Natural killer cell (primary cell): Measurements from ENCODE around the gene RBM19. TPM values are rescaled to one million over a fixed set of nuclear protein-coding genes. Genes with fewer than 3 reads are reported as not detected.

Source experiments
- ATAC-seq, 3 donors: fragments of 150-1000 bp in 2 of 3; fragments of 200-7000 bp in 1 of 3; cut with Tn5 transposase; 1 replicate in 1 of 3; 2 replicates in 2 of 3; pipeline ENCODE4 v1.10.0; 2021; ENCODE audit warnings: mild to moderate bottlenecking in 2 of 3, moderate library complexity in 2 of 3
- DNase-seq, 2 donors: peaks; one replicate each; pipeline versions ENCODE4 v3.0.0 to v3.0.0-alpha.2; 2013 to 2021; ENCODE audit warnings: mixed read lengths in 1 of 2
- H3K27ac ChIP-seq: one replicate; pipeline ENCODE4 v1.5.1; 2013; ENCODE audit warnings: mild to moderate bottlenecking, low read length
- H3K27me3 ChIP-seq: one replicate; pipeline ENCODE4 v1.6.1; 2013; ENCODE audit warnings: low read length; ENCODE audit not compliant: control insufficient read depth, insufficient read depth
- H3K36me3 ChIP-seq: one replicate; pipeline ENCODE4 v1.6.1; 2013; ENCODE audit warnings: low read length; ENCODE audit not compliant: control insufficient read depth, insufficient read depth
- H3K4me1 ChIP-seq: one replicate; pipeline ENCODE4 v1.6.1; 2013; ENCODE audit warnings: low read length; ENCODE audit not compliant: control insufficient read depth, insufficient read depth
- H3K4me3 ChIP-seq: one replicate; pipeline ENCODE4 v1.5.1; 2013; ENCODE audit warnings: low read length
- H3K9me3 ChIP-seq: one replicate; pipeline ENCODE4 v1.6.1; 2013; ENCODE audit warnings: low read length; ENCODE audit not compliant: control insufficient read depth, insufficient read depth
- H3K27ac Mint-ChIP-seq, 2 donors: one replicate each; pipeline ENCODE4 v1.8.0; 2022; ENCODE audit warnings: mild to moderate bottlenecking in 2 of 2, mixed read lengths in 2 of 2, moderate library complexity in 1 of 2
- H3K27me3 Mint-ChIP-seq, 2 donors: one replicate each; pipeline ENCODE4 v1.8.0; 2022; ENCODE audit warnings: low read depth in 2 of 2, mixed read lengths in 2 of 2
- H3K36me3 Mint-ChIP-seq: one replicate; pipeline ENCODE4 v1.8.0; 2022; ENCODE audit warnings: mixed read lengths
- H3K4me1 Mint-ChIP-seq, 2 donors: one replicate each; pipeline ENCODE4 v1.8.0; 2022; ENCODE audit warnings: mixed read lengths in 2 of 2
- H3K4me3 Mint-ChIP-seq: one replicate; pipeline ENCODE4 v1.8.0; 2022; ENCODE audit warnings: mild to moderate bottlenecking, moderate library complexity, mixed read lengths
- H3K9me3 Mint-ChIP-seq, 2 donors: one replicate each; pipeline ENCODE4 v1.8.0; 2022; ENCODE audit warnings: mixed read lengths in 2 of 2
- CTCF ChIP-seq: fragments of 200-600 bp; IDR thresholded peaks from one replicate; pipeline ENCODE4 v1.8.0; 2022; ENCODE audit warnings: antibody characterized with exemption
- WGBS: methylation state at CpG from one replicate; pipeline ENCODE4 v1.1.7; 2013; ENCODE audit warnings: missing lambda C conversion rate; ENCODE audit not compliant: insufficient coverage; 5-methylcytosine and 5-hydroxymethylcytosine counted together
- intact Hi-C: fragments of 100-400 bp; cut with micrococcal nuclease; formaldehyde crosslinking; loops from one replicate; pipeline ENCODE4 v1.14.2; 2022
- total RNA-seq, 4 donors: library from RNA; stranded (reverse); fragments of 120-200 nt in 1 of 4; gene quantifications; one replicate each; pipeline versions ENCODE4 v1.2.3 to v1.2.4, GENCODE V29; 2013 to 2022

The RBM19 gene
- total RNA-seq, 3 donors from 2014 or later (not counting 1 experiment from before 2014, with no cell fraction given), result 49.9 to 70.6 (median 60.9) TPM

GRCh38 chr12:113877607-113878006 lies 88.5 kb downstream of the RBM19 start:
- peaks cover 0 to 24% of the 10 kb centered on the region in 2 donors for H3K4me1 Mint-ChIP-seq
- intact Hi-C loops, result no loop called here
- no peaks in the 10 kb centered on the region for H3K36me3 Mint-ChIP-seq
- no peak for TF ChIP-seq CTCF
- H3K36me3 ChIP-seq, result no peaks in the 10 kb centered on the region
- H3K4me1 ChIP-seq, result no peaks in the 10 kb centered on the region
- no peak overlapping the region for H3K4me3 Mint-ChIP-seq
- no peak overlapping the region for H3K27ac ChIP-seq
- ATAC-seq (no peak), DNase-seq (no peak)
- H3K9me3 Mint-ChIP-seq, result no peaks in the 10 kb centered on the region
- H3K27me3 Mint-ChIP-seq, result no peaks in the 10 kb centered on the region
- WGBS, result 96% methylated on average over 5 of the region's 5 CpGs
- no peak overlapping the region for H3K4me3 ChIP-seq
- no peaks in the 10 kb centered on the region for H3K27me3 ChIP-seq
- no peaks in the 10 kb centered on the region for H3K9me3 ChIP-seq
- no peak overlapping the region for H3K27ac Mint-ChIP-seq

DNA sequence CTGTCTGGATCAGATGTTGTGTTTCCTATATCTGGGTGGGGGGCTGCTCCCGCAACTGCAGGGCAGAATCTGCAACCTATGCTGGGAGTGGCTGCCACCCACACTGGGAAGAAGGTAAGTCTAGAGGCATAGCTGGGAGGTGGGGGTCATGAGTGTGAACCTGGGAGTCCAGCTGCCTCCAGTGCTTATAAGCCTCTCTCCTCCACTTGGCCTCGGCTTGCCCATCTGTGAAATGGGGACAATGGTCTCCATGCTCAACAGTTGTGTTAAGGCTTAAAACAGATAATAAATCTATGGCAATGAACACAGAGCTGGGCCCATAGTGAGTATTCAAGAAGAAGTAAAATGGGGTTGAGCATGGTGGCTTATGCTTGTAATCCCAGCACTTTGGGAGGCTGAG lies 90.0 kb downstream of the RBM19 start:
- H3K36me3 ChIP-seq, result no peaks in the 10 kb centered on the region
- H3K27ac Mint-ChIP-seq, result no peak overlapping the region
- DNase-seq, result no peak
- H3K4me1 Mint-ChIP-seq, result peaks cover 0 to 24% of the 10 kb centered on the region in 2 donors
- intact Hi-C loops, result no loop called here
- H3K36me3 Mint-ChIP-seq, result no peaks in the 10 kb centered on the region
- H3K4me3 Mint-ChIP-seq, result no peak overlapping the region
- H3K27me3 Mint-ChIP-seq, result no peaks in the 10 kb centered on the region
- no peak overlapping the region for H3K4me3 ChIP-seq
- H3K4me1 ChIP-seq, result no peaks in the 10 kb centered on the region
- H3K9me3 ChIP-seq, result no peaks in the 10 kb centered on the region
- H3K27ac ChIP-seq, result no peak overlapping the region
- WGBS, result 98% methylated on average over 2 of the region's 2 CpGs
- ATAC-seq, result no peak
- no peak for TF ChIP-seq CTCF
- H3K9me3 Mint-ChIP-seq, result no peaks in the 10 kb centered on the region
- no peaks in the 10 kb centered on the region for H3K27me3 ChIP-seq

DNA sequence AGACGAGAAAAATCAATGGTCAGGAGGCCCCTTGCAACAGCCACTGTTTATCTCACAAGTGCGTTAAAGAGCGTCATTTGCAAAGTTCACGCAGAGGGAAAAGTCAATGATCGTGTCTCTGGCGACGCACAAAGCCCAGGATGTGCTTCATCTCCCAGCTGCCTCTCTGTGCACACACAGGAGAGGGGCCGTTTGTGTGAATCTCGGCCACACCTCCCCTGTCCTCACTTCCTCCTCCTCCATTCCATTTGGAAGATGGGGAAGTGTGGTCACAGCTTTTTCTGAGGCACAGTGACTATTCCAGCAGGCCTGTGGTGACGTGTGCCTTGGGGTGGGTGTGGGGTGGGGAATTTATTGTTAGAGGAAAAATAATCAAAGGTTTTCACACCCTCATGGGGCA lies 90.4 kb downstream of the RBM19 start:
- ATAC-seq, result no peak
- TF ChIP-seq CTCF, result no peak
- no peaks in the 10 kb centered on the region for H3K4me1 ChIP-seq
- H3K36me3 ChIP-seq, result no peaks in the 10 kb centered on the region
- H3K9me3 ChIP-seq, result no peaks in the 10 kb centered on the region
- H3K4me3 ChIP-seq, result no peak overlapping the region
- DNase-seq, result no peak
- WGBS, result 92% methylated on average over 8 of the region's 10 CpGs
- H3K27ac ChIP-seq, result no peak overlapping the region
- no peaks in the 10 kb centered on the region for H3K27me3 Mint-ChIP-seq
- H3K27me3 ChIP-seq, result no peaks in the 10 kb centered on the region
- H3K27ac Mint-ChIP-seq, result no peak overlapping the region
- no peak overlapping the region for H3K4me3 Mint-ChIP-seq
- intact Hi-C loops, result no loop called here
- no peaks in the 10 kb centered on the region for H3K9me3 Mint-ChIP-seq
- H3K4me1 Mint-ChIP-seq, result peaks cover 0 to 23% of the 10 kb centered on the region in 2 donors
- H3K36me3 Mint-ChIP-seq, result no peaks in the 10 kb centered on the region

GRCh38 chr12:113874999-113875561 lies 91.0 kb downstream of the RBM19 start:
- Mint-ChIP-seq H3K9me3 (no peaks in the 10 kb centered on the region), H3K4me1 (peaks cover 0 to 18% of the 10 kb centered on the region in 2 donors), H3K27ac (no peak overlapping the region), H3K36me3 (no peaks in the 10 kb centered on the region), H3K4me3 (no peak overlapping the region), H3K27me3 (no peaks in the 10 kb centered on the region)
- H3K4me3 ChIP-seq, result no peak overlapping the region
- no peaks in the 10 kb centered on the region for H3K9me3 ChIP-seq
- H3K4me1 ChIP-seq, result no peaks in the 10 kb centered on the region
- no peak for ATAC-seq
- intact Hi-C loops, result no loop called here
- H3K36me3 ChIP-seq, result no peaks in the 10 kb centered on the region
- TF ChIP-seq CTCF, result no peak
- no peak overlapping the region for H3K27ac ChIP-seq
- 97% methylated on average over 18 of the region's 18 CpGs for WGBS
- no peak for DNase-seq
- H3K27me3 ChIP-seq, result no peaks in the 10 kb centered on the region
